GM19467 (cell line): Measurements from ENCODE around the gene CHST4.
"Not testable (repeated sequence)": the region's sequence is repeated elsewhere in the genome, so short reads cannot be mapped to it uniquely, and the experiment has no call there.

Source experiments
- ATAC-seq: cut with Tn5 transposase; IDR thresholded peaks from one replicate; pipeline ENCODE4 v1.9.1; 2021; ENCODE audit warnings: mild to moderate bottlenecking, moderate library complexity; ENCODE audit not compliant: unreplicated experiment

Gene CHST4

GRCh38 chr16:71526111-71526631, at the start of gene CHST4:
Gene CHST4, plus strand, starts transcription at chr16:71526426. Its CDS starts 10,252 bp downstream, at chr16:71536678.
- ATAC-seq: no peak

- no peak for ATAC-seq
Observed at GRCh38 chr16:71476457-71477124, 49.6 kb upstream of the CHST4 start.

- ATAC-seq: no peak
Observed at GRCh38 chr16:71479420-71479819, 46.8 kb upstream of the CHST4 start.

- no peak for ATAC-seq
Observed at GRCh38 chr16:71480956-71481355, 45.3 kb upstream of the CHST4 start.

- no peak for ATAC-seq
Observed at GRCh38 chr16:71482569-71482968, 43.7 kb upstream of the CHST4 start.

- ATAC-seq: peak; percentile 87
Observed at GRCh38 chr16:71484006-71484893, 42.0 kb upstream of the CHST4 start.

- ATAC-seq: no peak
Observed at GRCh38 chr16:71489122-71489521, 37.1 kb upstream of the CHST4 start, which contains the start of gene ZNF19. Gene ZNF19, minus strand, starts transcription at chr16:71489324. Its CDS starts 7,210 bp downstream, at chr16:71482114.

GRCh38 chr16:71490361-71490760, 35.9 kb upstream of the CHST4 start:
- ATAC-seq: no peak

GRCh38 chr16:71491054-71491453, 35.2 kb upstream of the CHST4 start:
- no peak for ATAC-seq

- ATAC-seq: no peak
Observed at GRCh38 chr16:71492786-71493185, 33.4 kb upstream of the CHST4 start.

- no peak for ATAC-seq
Observed at GRCh38 chr16:71493213-71493612, 33.0 kb upstream of the CHST4 start.

- no peak for ATAC-seq
Observed at GRCh38 chr16:71498031-71498430, 28.2 kb upstream of the CHST4 start.

- ATAC-seq: peak; percentile 53
Observed at GRCh38 chr16:71499775-71500364, 26.4 kb upstream of the CHST4 start.

- ATAC-seq: no peak
Observed at GRCh38 chr16:71500964-71501363, 25.3 kb upstream of the CHST4 start.

GRCh38 chr16:71501547-71501946, 24.7 kb upstream of the CHST4 start:
- no peak for ATAC-seq

GRCh38 chr16:71504051-71504450, 22.2 kb upstream of the CHST4 start:
- not testable (repeated sequence) for ATAC-seq

- ATAC-seq: no peak
Observed at GRCh38 chr16:71504901-71505300, 21.3 kb upstream of the CHST4 start.

GRCh38 chr16:71507061-71507460, 19.2 kb upstream of the CHST4 start:
- no peak for ATAC-seq

GRCh38 chr16:71513302-71513701, 12.9 kb upstream of the CHST4 start:
- no peak for ATAC-seq

GRCh38 chr16:71514476-71514875, 11.8 kb upstream of the CHST4 start:
- ATAC-seq: no peak

- no peak for ATAC-seq
Observed at GRCh38 chr16:71515026-71515425, 11.2 kb upstream of the CHST4 start.
